Measurements from ENCODE around the gene PPT1. TPM values are rescaled to one million over a fixed set of nuclear protein-coding genes. Genes with fewer than 3 reads are reported as not detected.

Gene PPT1
- total and polyA plus RNA-seq, 8 donors: 3.5 to 79.9 (median 33.3) TPM

DNA sequence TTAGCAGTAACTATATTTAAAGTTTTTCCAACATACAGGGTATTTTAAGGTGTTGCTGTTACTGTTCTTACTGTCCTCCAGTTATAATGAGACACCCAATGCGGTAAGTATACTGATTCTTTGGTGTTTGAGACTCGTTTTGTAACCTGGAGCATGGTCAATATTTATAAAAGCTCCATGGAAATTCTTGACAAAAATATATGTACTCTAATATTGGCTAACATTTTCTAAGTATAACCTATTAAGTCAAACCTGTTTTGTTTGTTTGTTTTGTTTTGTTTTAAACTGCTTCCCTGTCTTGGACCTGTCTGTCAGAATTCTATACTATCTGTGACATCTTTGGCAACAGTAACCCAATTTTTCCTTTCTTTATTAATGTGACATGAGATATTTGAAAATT lies 72.4 kb downstream of the PPT1 start:
- H3K27me3 ChIP-seq: no peaks in the 10 kb centered on the region
- no peak overlapping the region for H3K4me3 ChIP-seq
- 48 to 62% (median 52%) methylated on average over 2 of the region's 2 CpGs for WGBS, 5 donors
- intact Hi-C loops (cut with DNase I; ENCODE audit: low total_unique reads): loop anchor here (10.0 kb wide), 1 partner anchor 100 kb away; no protein-coding TSS in a partner anchor
- H3K9me3 ChIP-seq: peaks cover 0 to 6% (median 5%) of the 10 kb centered on the region in 4 donors
- TF ChIP-seq EP300 (IDR thresholded peaks at IDR 0.05) (no peak), POLR2AphosphoS5 (IDR thresholded peaks at IDR 0.05) (no peak), POLR2A (IDR thresholded peaks at IDR 0.05) (no peak)
- TF ChIP-seq, protein P1, sequence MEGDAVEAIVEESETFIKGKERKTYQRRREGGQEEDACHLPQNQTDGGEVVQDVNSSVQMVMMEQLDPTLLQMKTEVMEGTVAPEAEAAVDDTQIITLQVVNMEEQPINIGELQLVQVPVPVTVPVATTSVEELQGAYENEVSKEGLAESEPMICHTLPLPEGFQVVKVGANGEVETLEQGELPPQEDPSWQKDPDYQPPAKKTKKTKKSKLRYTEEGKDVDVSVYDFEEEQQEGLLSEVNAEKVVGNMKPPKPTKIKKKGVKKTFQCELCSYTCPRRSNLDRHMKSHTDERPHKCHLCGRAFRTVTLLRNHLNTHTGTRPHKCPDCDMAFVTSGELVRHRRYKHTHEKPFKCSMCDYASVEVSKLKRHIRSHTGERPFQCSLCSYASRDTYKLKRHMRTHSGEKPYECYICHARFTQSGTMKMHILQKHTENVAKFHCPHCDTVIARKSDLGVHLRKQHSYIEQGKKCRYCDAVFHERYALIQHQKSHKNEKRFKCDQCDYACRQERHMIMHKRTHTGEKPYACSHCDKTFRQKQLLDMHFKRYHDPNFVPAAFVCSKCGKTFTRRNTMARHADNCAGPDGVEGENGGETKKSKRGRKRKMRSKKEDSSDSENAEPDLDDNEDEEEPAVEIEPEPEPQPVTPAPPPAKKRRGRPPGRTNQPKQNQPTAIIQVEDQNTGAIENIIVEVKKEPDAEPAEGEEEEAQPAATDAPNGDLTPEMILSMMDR (IDR thresholded peaks at IDR 0.05): no peak
- no peaks in the 10 kb centered on the region for H3K4me1 ChIP-seq
- DNase-seq: no peak
- H3K27ac ChIP-seq: no peak overlapping the region
- no peaks in the 10 kb centered on the region for H3K36me3 ChIP-seq

DNA sequence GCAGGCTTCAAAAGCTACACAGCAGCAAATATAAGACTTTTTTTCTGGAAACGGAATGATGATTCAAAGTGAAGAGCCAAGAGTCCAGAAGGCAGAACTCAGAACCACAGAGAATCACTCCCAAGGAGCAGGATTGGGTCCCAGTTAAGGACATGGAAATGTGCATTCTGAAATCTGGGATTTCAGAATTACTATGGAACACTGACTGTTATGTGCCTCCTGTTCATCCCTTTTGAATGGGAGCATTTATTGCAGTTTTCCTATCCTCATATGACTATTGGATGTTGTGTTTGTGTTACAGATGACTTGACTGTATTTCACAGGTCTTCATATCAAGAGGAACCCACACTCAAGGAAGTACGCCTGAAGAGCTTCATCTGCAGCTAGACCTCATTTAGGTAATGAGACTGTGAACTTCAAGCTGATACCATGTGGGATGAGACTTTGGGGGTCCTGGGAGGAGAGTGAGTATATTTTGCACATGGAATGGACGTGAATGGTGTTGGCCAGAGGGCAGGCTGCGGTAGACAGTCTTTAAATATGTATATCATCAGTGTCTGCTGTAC lies 73.6 kb downstream of the PPT1 start:
- Histone ChIP-seq H3K27ac (no peak overlapping the region), H3K36me3 (no peaks in the 10 kb centered on the region), H3K9me3 (peaks cover 0 to 6% (median 5%) of the 10 kb centered on the region in 4 donors), H3K27me3 (no peaks in the 10 kb centered on the region), H3K4me1 (no peaks in the 10 kb centered on the region), H3K4me3 (no peak overlapping the region)
- TF ChIP-seq POLR2A (IDR thresholded peaks at IDR 0.05) (no peak), POLR2AphosphoS5 (IDR thresholded peaks at IDR 0.05) (no peak), EP300 (IDR thresholded peaks at IDR 0.05) (no peak)
- TF ChIP-seq, protein P1 (IDR thresholded peaks at IDR 0.05): no peak
- no peak for DNase-seq
- intact Hi-C loops (cut with DNase I; ENCODE audit: low total_unique reads): loop anchor here (10.0 kb wide), 1 partner anchor 99 kb away; no protein-coding TSS in a partner anchor
- 79 to 93% (median 82%) methylated on average over 4 of the region's 4 CpGs for WGBS, 5 donors

Other genes starting within 250 kb of the PPT1 start
- 10 to 100 TPM in 3 of 5 donors, 1 to 10 TPM in 2; 4.3 to 42.0 (median 10.5) TPM for gene TRIT1, start 213.7 kb downstream of the PPT1 start, total RNA-seq
- 10 to 100 TPM; 10.3 to 18.5 (median 11.0) TPM for gene TRIT1, start 213.7 kb downstream of the PPT1 start, polyA plus RNA-seq
- gene MYCL, start 195.3 kb downstream of the PPT1 start, total RNA-seq: 10 to 100 TPM in 1 of 5 donors, 1 to 10 TPM in 3, not detected in 1; 4.5 to 39.4 (median 5.8) TPM
- gene MYCL, start 195.3 kb downstream of the PPT1 start, polyA plus RNA-seq: 1 to 10 TPM in 2 of 3 donors, under 1 TPM in 1; 0.61 to 4.4 (median 1.7) TPM
- gene MFSD2A, start 142.1 kb downstream of the PPT1 start, total RNA-seq: 10 to 100 TPM in 1 of 5 donors, 1 to 10 TPM in 3, not detected in 1; 2.0 to 16.1 (median 7.0) TPM
- gene MFSD2A, start 142.1 kb downstream of the PPT1 start, polyA plus RNA-seq: 1 to 10 TPM in 1 of 3 donors, under 1 TPM in 2; 0.75 to 9.1 (median 0.76) TPM
- 100 to 1,000 TPM in 4 of 5 donors, 10 to 100 TPM in 1; 99.1 to 252 (median 145) TPM for gene CAP1, start 56.5 kb downstream of the PPT1 start, total RNA-seq
- gene CAP1, start 56.5 kb downstream of the PPT1 start, polyA plus RNA-seq: 100 to 1,000 TPM in 2 of 3 donors, 10 to 100 TPM in 1; 95.5 to 185 (median 162) TPM
- 10 to 100 TPM; 12.3 to 38.7 (median 20.1) TPM for gene RLF, start 64.1 kb upstream of the PPT1 start, total RNA-seq
- gene RLF, start 64.1 kb upstream of the PPT1 start, polyA plus RNA-seq: 1 to 10 TPM; 3.1 to 4.1 (median 3.8) TPM
- gene TMCO2, start 150.7 kb upstream of the PPT1 start, total RNA-seq: not detected
- not detected for gene TMCO2, start 150.7 kb upstream of the PPT1 start, polyA plus RNA-seq
- gene ZMPSTE24, start 161.0 kb upstream of the PPT1 start, total RNA-seq: 10 to 100 TPM in 4 of 5 donors, 1 to 10 TPM in 1; 7.8 to 67.7 (median 23.2) TPM
- gene ZMPSTE24, start 161.0 kb upstream of the PPT1 start, polyA plus RNA-seq: 10 to 100 TPM in 2 of 3 donors, 1 to 10 TPM in 1; 9.6 to 14.3 (median 14.1) TPM
- gene COL9A2, start 220.0 kb upstream of the PPT1 start, total RNA-seq: 10 to 100 TPM in 4 of 5 donors, 1 to 10 TPM in 1; 7.2 to 79.0 (median 30.3) TPM
- 10 to 100 TPM in 1 of 3 donors, 1 to 10 TPM in 2; 5.7 to 19.1 (median 7.5) TPM for gene COL9A2, start 220.0 kb upstream of the PPT1 start, polyA plus RNA-seq

Measured in stomach (tissue), 9 donors.